ENCODE measurements around the gene DLG1.
"Not testable (repeated sequence)": the region's sequence is repeated elsewhere in the genome, so short reads cannot be mapped to it uniquely, and the experiment has no call there.

DLG1 gene

DNA sequence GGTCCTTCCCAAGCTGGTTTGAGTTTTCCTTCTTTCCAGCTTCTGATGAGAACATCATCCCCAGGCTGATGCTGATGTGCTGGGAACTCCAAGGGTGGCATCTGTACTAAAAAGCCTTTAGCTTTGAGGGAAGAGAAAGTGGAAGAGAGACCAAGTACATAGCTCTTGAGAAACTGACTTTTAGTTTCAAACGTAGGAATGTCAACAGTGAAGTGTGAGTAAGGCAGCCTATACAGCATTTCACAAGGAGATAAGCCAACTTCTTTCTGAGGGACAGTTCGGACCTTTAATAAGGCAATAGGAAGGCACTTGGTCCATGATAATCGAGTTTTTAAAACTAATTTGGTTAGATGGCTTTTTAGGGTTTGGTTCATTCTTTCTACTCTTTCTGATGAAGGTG, 53.7 kb downstream of the DLG1 start:
- no peak for DNase-seq (ENCODE audit: low read depth in 2 of 2)

DNA sequence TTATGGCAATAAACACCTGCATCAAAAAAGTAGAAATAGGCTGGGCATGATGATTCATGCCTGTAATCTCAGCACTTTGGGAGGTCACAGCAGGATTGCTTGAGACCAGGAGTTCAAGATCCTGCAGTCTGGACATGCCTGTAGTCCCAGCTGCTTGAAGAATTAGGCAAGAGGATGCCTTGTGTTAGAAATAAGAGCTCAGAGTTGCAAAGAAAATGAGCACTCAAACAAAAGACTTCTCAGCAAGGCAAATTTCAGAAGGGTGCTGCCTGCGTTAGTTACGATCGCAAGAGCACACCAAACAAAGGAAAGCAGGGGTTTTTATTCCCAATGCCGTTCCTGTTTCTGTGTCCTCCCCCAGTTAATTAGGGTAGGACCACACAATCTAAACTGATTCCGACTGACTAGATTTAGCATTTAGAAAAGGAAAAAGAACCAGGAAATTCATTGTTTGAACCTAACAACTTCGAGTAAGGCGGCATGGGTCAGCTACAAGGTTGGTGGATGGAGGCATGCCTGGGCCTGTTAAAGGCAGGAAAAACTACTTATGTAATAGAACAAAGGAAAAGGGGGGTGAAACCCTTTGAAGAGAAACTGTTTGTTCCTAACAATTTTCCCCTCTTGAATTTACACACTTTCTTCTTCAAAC, 55.5 kb downstream of the DLG1 start:
- no peak for DNase-seq (ENCODE audit: low read depth in 2 of 2)

DNA sequence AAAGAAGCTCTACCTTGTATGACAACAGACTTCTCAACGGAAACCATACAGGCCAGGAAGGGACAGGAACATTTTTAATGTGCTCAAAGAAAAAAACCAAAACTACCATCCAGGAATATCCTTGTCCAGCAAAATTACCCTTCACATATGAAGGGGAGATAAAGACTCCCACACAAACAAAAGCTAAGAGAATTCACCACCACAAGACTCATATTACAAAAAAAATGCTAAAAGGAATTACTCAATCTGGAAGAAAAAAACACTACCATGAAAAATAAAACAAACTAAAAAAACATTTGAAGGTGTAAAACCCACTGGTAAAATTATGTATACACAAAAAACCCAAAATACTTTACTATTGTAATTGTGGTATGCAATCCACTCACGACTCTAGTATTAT, 57.2 kb downstream of the DLG1 start:
- no peak for DNase-seq (ENCODE audit: low read depth in 2 of 2)

DNA sequence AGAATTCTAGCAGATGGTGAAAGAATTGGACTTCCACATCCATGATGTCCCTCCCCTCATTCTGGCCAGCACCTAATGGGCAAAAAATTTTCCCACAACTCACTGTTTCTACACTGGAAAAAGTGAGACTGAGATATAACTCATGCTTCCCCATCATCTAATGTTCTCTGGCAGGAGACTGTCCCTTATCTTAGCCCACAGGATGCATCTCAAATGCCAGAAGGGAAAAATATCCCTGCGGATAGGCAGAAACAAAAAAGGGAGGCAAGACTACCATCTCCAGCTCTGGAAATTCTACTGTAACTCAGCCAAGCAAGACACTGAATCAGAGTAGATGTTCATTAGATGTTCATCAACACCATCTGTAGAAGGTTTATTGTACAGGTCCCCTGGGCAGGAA, 58.6 kb downstream of the DLG1 start:
- no peak for DNase-seq (ENCODE audit: low read depth in 2 of 2)

DNA sequence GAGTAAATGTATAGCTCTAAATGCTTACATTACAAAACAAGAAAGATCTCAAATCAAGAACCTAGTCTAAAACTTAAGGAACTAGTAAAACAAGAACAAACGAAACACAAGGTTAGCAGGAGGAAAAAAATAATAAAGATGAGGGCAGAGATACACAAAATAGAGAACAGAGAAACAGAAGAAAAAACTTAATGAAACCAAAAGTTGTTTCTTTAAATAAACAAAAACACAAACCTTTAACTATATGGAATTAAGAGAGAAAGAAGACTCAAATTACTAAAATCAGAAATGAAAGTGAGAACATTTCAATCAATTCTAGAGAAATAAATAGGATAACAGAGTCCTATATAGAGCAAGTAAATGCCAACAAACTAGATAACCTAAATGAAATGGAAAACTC, 59.6 kb downstream of the DLG1 start:
- DNase-seq (ENCODE audit: low read depth in 2 of 2), result no peak

DNA sequence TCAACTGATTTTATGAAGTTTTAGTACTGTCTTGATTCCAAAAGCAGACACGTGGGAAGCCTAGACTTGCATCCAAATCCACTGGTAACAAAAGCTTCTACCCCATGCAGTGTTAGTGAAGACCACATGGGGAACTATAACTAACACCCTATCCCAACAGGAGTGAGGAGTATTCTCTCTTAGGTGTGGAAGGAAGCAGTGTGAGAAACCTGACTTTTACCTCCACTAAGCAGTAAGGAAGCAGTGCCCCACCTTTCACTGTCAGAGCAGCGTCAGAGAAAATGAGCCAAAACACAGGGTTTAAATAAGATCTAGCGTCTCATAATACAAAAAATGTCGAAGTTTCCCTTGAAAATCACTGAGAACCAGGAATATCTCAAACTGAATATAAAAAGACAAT, 60.5 kb downstream of the DLG1 start:
- no peak for DNase-seq (ENCODE audit: low read depth in 2 of 2)

DNA sequence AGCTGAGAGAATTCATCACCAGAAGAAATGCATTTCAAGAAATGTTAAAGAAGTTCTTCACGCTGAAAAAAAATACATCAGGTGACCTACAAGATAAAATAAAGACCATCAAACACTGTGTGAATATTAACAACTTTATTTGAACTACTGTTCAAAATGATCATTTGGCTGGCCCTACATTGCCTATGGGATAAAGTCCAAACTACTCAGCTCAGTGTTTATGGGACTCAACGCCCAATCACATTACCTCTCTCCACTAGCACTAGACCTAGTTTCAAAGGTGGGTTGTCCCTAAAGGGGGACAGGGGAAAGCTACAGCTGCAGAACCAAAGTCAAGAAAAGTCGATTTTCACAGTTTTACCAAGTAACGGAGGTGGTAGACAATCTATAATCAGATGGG, 62.0 kb downstream of the DLG1 start:
- DNase-seq (ENCODE audit: low read depth in 2 of 2), result no peak

DNA sequence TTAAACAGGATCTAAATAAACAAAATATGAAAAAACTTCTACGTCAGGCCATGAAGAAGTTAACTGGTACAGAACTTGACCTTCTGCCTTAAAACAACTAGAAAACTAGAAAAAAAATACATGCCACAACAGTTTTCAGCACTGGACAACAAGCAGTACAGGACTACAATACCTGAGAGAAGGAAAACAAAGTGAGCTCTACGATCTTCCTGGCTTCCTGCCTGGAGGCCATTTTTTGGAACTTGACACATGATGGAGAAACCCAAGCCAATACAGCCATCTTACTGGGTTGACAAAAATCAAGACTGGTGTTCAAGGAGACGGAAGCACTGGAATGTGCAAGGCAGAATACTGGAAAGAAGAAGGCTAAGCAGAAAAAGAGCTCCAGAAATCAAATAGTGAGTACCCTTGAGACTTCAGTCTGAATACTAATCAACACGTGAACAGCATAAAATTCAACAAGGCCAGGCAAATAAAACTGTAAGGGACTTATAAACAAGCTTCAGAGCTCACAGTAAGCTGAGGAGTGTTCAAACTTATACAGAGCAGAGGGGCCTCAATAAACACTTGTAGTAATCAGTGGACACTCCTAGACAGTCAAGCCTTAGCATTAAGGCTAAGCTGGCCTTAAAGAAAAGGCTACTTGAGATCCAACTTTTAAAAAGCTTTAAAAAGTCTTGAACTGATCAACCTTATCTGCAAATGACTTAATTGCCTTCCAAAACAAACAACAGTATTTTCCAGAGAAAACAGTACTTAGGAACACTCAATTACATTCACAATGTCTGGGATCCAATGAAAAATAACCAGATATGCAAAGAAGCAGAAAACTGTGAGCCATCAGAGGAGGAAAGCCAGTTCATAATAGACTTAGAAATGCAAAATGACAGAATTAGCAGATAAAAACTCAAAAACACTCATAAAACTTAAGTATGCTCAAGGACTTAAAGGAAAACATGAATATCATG, 63.2 kb downstream of the DLG1 start:
- no peak for DNase-seq (ENCODE audit: low read depth in 2 of 2)

DNA sequence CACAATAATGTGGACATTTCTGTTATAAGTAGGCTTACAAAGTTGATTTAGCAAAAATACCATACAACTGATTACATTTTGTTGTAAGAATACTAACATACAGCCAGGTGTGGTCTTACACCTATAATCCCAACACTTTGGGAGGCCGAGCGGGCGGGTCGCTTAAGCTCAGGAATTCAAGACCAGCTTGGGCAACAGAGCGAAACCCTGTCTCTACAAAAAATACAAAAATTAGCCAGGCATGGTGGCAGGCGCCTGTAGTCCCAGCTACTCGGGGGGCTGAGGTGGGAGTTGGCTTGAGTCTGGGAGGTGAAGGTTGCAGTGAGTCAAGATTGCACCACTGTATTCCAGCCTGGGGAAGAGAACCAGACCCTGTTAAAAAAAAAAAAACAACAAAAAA, 67.1 kb downstream of the DLG1 start:
- no peak for DNase-seq (ENCODE audit: low read depth in 2 of 2)

DNA sequence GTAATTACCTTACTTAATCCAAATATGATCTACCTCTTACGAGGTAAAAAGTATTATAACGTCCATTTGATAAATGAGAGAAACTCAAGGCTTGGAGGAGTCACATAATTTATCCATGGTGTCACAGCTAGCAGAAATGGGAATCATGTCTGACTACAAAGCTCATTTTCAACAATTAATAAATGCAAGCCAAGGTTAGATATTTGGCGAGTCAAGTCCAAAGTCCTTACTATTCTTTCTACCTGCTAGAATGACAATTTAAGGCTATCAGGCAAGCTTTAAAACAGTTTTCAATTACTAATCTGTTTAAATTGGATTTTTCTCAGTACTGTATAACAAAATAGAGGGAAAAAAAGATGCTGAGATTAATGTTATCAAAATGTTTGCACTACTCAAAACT, 68.6 kb downstream of the DLG1 start:
- no peak for DNase-seq (ENCODE audit: low read depth in 2 of 2)

DNA sequence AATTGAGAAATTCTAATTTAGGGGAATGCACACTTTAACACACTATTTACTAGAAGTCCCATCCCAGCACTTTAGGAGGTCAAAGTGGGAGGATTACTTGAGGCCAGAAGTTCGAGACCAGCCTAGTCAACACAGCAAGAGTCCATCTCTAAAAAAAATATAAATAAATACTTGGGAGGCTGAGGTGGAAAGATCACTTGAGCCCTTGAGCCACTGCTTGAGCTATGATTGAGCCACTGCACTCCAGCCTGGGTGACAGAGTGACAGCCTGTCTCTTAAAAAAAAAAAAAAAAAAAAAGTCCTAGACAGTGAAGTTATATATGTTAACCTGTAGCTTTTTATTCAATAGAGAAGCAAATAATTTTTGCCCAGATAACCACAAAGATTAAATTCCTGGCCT, 69.2 kb downstream of the DLG1 start:
- no peak for DNase-seq (ENCODE audit: low read depth in 2 of 2)

DNA sequence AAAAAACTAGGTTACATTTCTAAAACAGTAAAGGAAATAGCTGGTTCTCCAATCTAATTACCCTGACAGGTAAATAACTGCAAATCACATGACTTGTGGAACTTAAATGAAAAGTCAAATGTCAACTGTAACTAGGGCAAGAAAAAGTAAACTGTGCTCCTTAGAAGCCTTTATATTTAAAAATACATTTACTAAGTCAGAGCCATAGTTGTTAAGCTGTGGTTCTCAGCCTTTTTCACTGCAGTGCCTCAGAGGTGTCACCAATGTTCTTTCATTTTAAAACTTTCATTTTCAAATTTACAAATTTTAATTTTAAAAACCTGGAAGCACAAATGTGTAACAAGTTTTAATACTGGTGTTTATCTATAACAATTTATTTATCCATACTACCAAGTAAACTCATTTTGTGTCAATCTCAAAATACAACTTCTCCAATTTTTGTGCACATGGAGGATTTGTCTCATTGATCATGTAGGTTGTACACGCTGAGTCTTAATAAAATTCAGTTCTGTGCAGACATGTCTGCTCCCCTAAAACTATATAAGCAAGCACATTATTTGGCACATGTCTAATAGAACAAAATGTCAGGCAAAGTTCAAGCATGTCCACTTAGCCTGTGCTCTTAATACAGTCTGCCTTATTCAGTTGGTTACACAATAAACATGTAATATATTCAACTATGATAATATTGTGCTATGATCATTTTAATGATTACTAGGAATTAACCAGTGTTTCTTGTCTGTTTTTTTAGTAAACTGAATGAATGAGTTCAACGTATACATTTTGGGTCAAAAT, 70.4 kb downstream of the DLG1 start:
- no peak for DNase-seq (ENCODE audit: low read depth in 2 of 2)

DNA sequence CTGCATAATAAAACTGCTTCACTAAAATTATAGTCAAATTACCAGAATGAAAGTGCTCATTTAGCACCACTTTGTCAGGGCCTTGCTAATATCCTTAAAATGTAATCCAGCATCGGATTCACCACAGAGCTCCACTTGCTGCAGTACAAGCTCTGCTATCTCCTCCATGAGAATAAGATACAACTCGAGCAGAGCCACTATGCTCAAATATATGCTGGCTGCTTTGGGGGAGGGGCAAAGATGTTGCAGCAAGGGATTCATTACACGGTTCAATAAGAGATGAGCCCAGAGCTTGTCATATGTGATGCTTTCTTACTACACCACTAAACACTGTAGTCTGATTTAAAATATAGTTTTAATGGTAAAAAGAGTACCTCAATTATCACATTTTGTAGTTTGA, 72.2 kb downstream of the DLG1 start:
- DNase-seq (ENCODE audit: low read depth in 2 of 2), result no peak

DNA sequence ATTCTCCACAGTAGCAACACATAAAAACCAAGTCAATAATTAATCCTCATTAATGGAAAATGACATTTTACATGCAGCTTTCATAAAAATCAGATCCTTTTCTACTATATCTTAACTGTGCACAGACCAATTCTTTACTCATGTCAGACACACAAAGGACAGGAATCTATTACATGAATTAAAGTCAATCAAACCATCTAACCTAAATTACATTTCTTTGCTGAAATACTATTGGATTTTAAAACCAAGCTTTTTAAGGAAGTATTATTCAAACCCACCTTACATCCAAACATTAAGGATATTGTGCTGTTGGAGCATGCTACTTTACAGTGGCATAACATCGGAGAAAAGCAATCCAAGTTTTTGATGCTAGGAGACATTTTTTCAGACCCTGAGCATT, 72.8 kb downstream of the DLG1 start:
- no peak for DNase-seq (ENCODE audit: low read depth in 2 of 2)

DNA sequence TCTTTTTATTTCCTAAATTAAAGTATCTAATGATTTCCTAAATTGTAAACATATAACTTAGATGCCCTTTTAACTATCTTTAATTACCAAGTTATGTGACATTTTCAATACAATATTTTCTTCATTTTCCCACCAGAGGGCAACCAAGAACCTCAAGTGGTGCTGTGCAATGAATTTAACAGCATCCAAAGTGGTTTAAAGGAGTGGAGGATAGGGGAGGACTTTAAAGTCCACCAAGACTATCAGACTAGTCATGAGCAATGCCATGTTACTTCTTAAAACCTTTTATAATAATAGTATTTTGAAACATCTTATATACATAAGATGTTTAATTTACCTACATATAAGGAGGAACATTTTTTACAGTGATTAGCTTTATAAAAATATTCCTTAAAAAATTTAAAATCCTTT, 74.4 kb downstream of the DLG1 start:
- DNase-seq (ENCODE audit: low read depth in 2 of 2), result no peak

DNA sequence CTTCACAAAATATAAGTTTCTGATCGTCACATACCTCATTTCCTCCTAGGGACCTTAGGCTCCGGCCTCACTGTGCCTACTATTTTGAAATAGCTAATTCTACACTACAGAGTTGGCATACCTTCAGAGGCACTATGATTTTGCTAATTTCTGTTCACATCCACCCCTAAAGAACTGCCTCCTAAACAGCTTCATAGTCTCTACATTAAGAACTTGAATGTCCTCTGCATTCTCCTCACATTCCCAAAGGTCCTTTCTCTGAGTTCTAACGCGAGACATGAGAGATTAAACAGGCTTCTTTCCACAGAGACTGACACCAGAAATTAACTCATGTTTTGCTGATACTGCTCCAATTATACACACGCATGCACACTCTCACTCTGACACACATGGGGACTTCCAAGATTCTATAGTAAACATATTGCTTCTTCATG, 75.5 kb downstream of the DLG1 start:
- no peak for DNase-seq (ENCODE audit: low read depth in 2 of 2)

DNA sequence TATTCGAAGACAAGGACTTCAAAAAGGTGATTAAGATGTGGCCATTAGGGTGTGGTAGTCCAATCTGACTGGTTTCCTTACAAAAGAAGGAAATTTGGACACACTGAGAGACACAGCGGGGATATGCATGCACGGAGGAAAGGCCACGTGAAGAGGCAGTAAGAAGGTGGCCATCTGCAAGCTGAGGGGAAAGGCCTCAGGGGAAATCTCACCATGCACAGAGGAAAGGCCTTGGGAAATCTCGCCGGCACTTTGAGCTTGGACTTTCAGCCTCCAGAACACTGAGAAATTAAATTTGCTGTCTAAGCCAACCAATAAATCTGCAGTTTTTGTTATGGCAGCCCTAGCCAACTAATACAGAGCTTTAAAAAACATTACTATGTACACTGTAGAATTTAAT, 78.8 kb downstream of the DLG1 start:
- DNase-seq (ENCODE audit: low read depth in 2 of 2), result no peak

DNA sequence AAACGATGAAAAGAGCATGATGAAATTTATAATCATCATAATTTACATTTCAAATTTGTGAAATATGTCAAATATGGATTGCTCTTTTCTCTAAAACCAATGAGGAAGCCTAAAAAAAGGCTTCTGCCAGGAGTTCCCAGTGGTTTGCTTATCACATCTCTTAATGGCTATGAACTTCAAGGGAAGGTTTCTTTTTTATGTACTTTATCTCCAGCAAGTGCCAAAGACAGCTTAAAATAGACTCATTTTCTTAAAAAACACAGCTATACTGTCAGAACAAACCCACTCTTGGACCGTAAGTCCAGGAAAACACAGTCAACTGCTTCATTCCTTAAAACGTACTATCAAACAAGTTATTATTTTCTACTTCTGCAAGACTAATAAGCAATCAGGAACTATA, 80.2 kb downstream of the DLG1 start:
- no peak for DNase-seq (ENCODE audit: low read depth in 2 of 2)

DNA sequence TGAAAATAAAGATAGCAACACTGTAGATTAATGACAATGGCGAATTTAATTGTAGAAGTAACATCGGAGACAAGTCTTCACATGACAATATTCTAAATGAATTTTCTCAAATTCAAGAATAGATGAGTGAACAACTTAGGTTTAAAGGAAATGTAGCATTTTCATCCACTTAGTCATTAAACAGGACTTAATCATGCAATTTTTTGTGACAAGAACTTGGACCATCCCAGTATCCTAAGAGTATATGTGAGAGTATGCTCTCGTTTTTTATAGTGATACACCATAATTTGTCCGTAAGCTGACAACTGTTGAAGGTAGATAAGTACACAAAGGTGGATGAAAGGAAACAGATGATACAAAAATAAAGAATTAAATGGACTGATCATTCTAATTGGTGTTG, 81.5 kb downstream of the DLG1 start:
- DNase-seq (ENCODE audit: low read depth in 2 of 2), result no peak

DNA sequence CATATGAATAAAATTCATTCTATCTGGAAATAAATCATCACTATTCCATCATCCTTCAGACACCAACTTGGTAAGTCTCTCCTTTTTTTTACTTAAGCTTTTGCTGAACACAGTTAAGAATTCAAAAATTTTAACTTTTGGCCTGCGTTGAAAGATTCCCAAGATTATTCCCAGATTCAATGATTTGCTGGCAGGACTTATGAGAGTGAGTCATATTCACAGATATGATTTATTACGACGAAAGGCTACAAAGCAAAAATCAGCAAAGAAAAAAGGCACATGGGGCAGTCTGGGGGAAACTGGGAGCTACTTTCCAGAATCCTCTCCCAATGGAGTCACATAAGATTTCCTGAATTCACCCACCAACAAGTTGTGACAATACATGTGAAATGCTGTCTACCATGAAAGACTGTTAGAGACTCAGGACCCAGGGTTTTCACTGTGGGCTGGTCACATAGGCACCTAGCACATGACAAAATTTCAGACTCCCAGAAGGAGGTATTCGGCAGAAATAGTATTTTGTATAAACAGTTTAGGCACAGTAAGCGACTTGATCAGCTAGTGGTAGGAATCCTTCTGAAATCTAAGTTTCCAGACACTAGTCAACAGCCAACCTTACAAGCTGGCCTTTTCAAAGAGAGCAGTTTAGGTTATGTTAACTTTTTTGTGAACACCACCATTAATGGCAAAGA, 82.1 kb downstream of the DLG1 start:
- DNase-seq (ENCODE audit: low read depth in 2 of 2), result no peak

DNA sequence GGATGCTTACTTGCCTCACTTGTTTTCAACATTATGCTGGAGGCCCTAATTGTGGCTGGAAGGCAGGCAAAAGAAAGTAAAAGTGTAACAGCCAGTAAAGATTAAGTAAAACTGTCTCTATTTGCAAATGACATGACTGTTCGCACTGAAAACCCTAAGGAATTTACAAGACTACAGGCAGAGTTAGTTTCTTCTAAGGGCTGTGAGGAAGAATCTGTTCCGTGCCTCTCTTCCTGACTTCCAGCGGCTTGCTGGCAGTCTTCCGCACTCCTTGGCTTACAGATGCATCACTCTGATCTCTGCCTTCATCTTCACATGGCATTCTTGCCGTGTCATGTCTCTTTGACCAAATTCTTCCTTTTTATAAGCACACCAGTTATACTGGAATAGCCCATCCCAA, 86.1 kb downstream of the DLG1 start:
- DNase-seq (ENCODE audit: low read depth in 2 of 2), result no peak

DNA sequence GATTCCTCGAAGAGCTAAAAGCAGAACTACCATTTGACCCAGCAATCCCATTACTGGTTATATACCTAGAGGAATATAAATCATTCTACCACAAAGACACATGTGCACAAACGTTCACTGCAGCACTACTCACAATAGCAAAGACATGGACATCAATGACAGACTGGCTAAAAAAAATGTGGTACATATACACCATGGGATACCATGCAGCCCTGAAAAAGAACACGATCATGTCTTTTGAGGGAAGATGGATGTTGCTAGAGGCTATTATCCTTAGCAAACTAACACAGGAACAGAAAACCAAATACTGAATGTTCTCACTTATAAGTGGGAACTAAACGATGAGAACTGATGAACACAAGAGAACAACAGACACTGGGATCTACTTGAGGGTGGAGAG, 86.7 kb downstream of the DLG1 start:
- not testable (repeated sequence) for DNase-seq (ENCODE audit: low read depth in 2 of 2)

Data from stimulated activated CD8-positive, alpha-beta memory T cell treated with anti-CD3 and anti-CD28 coated beads, Interleukin-15, amount 100 ng/mL, for 4 hours (primary cell).